Stimulated activated CD4-positive, alpha-beta T cell treated with anti-CD3 and anti-CD28 coated beads, TNF-alpha, amount 100 ng/mL, for 1 hour (primary cell): ENCODE measurements around the gene NAPB.

Experiments
- DNase-seq, 3 donors: peaks; one replicate each; pipeline ENCODE4 v3.0.0-alpha.2; 2020; ENCODE audit warnings: low read depth in 3 of 3, low spot score in 1 of 3

Gene NAPB

DNA sequence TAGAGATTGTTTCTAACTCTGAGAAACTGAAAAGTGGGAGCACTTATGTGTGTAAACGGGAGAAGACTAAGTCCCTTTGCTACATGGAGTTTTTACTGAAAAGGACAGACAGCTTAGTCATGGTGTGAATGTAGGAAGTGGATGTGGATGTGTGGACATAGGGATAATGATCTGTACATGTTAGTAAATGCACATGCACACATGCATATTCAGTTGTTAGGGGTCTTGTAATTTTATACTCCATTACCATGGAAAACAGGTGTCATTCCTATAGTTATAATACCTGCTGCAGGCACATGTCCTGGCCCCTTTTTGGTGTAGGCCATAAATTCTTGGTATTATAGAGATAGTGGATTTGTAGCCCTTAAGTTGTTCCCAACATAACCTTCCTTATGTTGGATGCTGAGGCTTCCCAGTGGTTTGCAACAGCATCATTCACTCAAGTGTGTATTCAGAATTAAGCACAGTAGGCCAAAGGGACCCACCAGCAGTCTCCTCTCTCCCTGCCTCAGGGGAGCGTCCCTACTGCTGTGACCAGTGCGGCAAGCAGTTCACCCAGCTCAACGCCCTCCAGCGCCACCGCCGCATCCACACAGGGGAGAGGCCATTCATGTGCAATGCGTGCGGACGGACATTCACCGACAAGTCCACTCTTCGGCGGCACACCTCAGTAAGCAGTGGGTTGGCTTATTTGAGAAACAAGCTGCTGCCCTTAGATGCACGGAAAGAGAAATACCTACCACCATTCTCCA, 52.0 kb downstream of the NAPB start:
- DNase-seq, result no peak

GRCh38 chr20:23368316-23369071, 52.8 kb downstream of the NAPB start:
- no peak for DNase-seq

- no peak for DNase-seq
Observed at GRCh38 chr20:23367770-23368169, 53.5 kb downstream of the NAPB start.

DNA sequence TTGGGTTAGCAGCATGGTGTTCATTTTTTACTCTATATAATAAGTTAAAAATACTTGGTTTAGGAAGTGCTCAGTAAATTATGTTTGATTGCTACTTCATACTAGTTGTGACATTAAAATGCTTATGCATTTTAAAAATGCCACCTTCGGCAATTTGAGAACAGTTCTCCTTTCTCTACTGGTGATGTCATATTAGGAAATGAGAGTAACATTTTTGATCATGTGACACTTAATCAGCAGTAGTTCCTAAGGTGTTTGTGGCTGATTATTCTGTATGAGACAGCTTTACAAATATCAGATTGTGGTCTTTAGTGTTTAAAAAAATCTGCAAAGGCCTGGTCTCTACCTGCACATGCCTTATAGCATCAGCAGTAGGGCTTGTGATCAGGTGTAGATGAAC, 54.9 kb downstream of the NAPB start:
- DNase-seq, result no peak

- no peak for DNase-seq
Observed at GRCh38 chr20:23365390-23366165, 55.7 kb downstream of the NAPB start.

DNA sequence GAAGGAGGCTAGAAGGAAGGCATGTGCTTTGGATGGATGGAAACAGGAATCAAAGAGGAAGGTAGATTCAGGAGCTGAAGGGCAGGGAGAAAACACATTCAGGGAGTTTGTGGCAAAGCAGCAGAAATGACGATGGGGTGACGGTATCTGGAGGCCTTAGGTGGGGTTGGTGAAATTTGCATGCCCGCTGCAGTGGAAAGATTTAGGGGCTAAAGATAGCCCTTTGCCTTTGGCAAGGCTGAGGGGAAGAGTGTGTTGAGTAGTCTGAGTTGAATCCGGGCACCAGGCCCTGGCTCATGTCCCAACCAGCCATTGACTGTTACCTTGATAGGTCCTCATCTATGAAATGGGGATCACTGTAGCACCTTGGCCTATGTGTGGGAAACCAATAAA, 58.0 kb downstream of the NAPB start:
- no peak for DNase-seq

- no peak for DNase-seq
Observed at GRCh38 chr20:23362392-23363256, 58.7 kb downstream of the NAPB start.

GRCh38 chr20:23361476-23362391, 59.6 kb downstream of the NAPB start, which contains the start of gene GZF1:
Gene GZF1, plus strand, starts transcription at chr20:23362182. Its CDS starts 2,202 bp downstream, at chr20:23364384.
- DNase-seq, result peak; percentile 94 to 99 (median 97)

GRCh38 chr20:23361119-23361475, 60.2 kb downstream of the NAPB start:
- DNase-seq, result no peak

DNA sequence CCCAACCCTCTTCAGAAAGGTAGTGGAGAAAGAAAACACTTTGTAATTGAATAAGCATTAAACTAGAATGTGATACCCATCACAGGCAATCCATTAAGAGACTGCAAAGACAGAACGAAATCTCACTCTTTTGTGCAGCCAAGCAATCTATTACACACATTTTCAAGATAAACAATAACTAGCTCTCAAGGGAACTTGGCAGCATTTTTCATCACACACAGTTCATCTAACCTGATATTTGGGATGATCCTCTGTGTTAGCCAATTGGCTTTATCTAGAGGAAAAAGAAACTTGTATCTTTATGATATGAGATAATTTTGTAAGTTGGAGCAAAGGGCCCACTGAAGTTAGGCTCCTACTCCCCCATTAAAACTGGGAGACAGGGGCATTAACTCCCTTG, 60.8 kb downstream of the NAPB start:
- no peak for DNase-seq

DNA sequence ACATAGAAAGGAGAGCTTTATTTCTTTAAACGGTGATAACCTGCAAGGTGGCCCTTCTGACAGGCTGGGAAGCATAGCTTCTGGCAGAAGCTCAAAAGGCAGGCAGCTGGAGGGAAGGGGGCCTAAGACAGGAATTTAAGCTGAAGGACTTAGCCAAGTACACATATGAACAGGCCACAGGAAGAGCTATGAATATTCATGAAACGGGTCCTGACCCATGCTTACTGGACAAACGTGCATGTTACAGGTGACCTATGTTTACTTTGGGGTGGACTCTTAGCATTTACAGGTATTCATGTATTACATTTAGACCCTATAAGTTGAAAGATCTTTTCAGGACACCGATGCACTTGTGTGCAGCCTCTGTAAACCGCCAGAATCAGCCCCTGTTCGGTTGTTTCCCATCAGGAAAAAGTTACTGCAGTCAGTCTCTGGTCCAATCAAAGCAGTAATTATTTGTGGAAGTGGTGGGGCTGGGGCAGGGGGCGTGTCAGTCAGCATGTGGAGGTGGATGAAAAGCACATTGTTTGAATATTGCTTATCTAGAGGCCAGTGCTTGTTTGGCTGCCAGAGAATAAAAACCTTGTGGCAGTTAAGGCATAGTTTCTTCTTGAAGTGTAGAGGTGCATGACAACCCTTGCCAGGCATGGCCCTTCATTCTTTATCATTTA, 62.2 kb downstream of the NAPB start:
- DNase-seq, result no peak

GRCh38 chr20:23358563-23358906, 62.8 kb downstream of the NAPB start:
- DNase-seq, result no peak

DNA sequence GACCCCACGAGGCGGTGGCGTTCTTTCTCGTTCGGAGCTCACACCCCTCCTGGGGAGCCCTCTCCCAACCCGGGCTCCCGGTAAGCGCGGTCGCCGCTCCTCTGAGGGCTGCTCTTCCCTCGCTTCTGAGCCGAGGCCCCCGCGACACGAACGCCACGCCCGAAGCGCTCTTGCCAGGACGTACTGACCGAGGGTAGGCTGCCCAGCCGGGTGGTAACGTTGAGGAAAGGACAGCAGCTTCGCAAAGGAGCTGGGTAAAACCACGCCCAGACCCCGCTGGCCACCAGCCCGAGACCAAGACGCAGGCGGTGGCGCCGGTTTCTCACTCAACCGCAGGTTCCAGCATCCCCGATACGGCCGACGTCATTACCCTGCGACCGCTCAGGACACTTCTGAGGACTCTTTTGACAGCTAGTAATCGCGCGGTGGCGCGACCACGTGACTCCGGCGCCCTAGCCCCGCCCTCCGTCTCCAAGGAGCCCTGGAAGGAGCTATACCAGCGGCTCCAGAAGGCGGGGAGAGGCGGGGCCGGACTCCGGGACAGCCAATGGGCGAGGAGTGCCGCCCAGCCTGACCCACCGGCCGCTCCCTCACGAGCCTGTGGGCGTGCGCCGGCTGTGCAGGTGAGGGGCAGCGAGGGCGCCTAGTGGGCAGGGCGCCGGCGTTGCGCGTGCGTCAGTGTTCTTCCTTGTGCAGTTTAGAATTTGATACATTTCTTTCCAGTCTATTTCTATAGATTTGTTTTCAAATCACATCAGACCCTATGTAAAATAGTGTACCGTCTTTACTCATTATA, 63.3 kb downstream of the NAPB start:
- peak; percentile 98 to 99 (median 98) for DNase-seq

GRCh38 chr20:23356203-23356602, 65.1 kb downstream of the NAPB start:
- DNase-seq, result no peak

DNA sequence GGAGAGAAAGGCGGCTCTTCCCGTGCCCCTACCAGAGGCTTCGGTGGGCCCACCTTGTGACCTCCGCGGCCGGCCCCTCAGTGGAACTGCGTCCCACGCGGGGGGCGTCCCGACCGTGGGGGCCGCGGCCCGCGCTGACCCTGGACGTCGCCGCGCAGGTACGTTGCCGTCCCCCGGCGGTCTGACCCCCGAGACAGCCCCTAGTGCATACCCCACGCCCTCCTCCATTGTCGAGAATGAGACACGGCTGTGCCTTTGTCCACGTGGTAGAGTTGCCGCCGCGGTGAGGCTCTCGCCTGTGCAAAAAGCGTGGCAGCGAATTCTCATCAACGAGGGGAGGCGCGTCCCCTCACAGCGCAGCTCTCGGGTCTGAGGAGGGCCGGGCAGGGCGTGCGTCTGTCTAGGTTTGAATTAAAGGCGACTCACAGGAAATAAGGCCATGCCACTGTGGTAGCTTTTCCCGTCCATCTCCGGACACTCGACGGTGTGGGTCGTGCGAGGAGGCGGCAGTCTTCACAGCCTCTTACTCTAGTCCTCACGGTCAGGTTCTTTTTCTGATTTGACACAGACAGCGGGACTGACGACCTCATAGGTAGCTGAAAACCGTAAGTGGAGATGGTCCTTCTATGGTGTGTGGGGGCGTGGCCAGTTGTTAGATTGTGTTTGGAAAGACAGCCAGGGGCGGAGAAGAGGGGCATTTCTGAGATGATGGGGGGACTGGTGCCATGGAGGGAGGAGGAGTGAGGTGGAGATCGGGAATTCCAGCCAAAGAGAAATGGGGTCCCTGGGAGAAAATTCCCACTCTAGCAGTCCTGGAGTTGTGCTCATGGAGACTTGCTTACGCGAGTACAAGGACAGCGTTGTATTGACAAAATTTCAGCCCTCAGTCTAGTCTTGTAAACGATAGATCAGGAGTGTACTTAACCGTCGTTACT, 70.1 kb downstream of the NAPB start:
- peak; percentile 4 to 39 (median 19) for DNase-seq

DNA sequence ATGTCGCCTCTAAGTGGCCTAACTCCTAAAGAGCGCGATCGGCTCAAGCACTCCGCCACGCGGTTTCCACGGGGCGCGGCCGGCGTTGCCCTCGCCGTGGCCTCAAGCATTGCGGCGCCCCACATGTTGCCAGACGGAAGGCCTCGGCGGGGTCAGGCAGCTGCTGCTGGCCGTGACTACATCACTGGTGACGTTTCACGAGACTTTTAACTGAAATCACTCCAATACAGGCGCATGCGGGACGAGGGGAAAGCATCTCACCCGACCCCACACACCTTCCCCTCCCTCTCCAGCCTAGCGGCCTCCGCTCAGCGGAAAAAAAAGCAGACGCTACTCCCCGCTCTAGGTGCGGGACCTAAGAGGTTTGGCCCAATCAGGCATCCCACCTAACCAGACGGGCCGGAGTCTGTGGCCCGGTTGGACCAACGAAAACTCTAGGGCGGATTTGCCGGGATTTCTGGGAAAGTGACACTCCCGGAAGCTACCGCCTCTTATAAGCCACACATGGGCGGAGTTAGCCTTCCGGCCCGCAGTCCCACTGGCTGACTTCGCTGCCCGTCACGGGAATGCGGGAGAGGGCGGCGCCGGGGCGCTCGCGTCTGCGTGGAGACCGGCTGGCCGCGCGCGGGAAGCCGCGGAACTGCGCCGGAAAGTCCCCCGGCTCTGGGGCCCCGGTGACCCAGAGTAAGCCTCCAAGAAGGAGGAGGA, 70.9 kb downstream of the NAPB start, which contains the start of gene NXT1:
TSS of gene NXT1 (plus strand) at position 596 of the 708 bp plus-strand sequence. CDS start 3,251 bp downstream, outside the sequence.
- peak; percentile 89 to 96 (median 95) for DNase-seq
